Progenitor cell of endocrine pancreas (in vitro differentiated cells): ENCODE results near the gene SYT1. TPM values are rescaled to one million over a fixed set of nuclear protein-coding genes. Genes with fewer than 3 reads are reported as not detected.

Experiments
- DNase-seq: peaks from one replicate; pipeline ENCODE4 v3.0.0; 2021; ENCODE audit warnings: low spot score; ENCODE audit not compliant: unreplicated experiment
- H3K27ac Mint-ChIP-seq: 2 replicates; pipeline ENCODE4 v1.8.0; 2021; ENCODE audit warnings: mild to moderate bottlenecking, moderate library complexity, mixed read lengths
- H3K27me3 Mint-ChIP-seq: 2 replicates; pipeline ENCODE4 v1.8.0; 2021; ENCODE audit warnings: mixed read lengths
- H3K36me3 Mint-ChIP-seq: 2 replicates; pipeline ENCODE4 v1.8.0; 2022; ENCODE audit warnings: mixed read lengths; ENCODE audit not compliant: insufficient read depth
- H3K4me1 Mint-ChIP-seq: 2 replicates; pipeline ENCODE4 v1.8.0; 2021; ENCODE audit warnings: low read depth, mixed read lengths
- H3K4me3 Mint-ChIP-seq: 2 replicates; pipeline ENCODE4 v1.8.0; 2021; ENCODE audit warnings: low read depth, mild to moderate bottlenecking, moderate library complexity, mixed read lengths
- H3K9me3 Mint-ChIP-seq: 2 replicates; pipeline ENCODE4 v1.8.0; 2021; ENCODE audit warnings: low read depth, mixed read lengths
- total RNA-seq: library from RNA; stranded (reverse); gene quantifications from 2 replicates; pipeline ENCODE4 v1.2.1, GENCODE V29; 2021
- TF ChIP-seq, protein P1 (sequence below): fragments of 200-600 bp; sonication (generic); IDR thresholded peaks from one replicate; pipeline ENCODE4 v1.5.0; 2021; ENCODE audit warnings: antibody characterized with exemption, mild to moderate bottlenecking; ENCODE audit not compliant: unreplicated experiment

SYT1 gene
- total RNA-seq, 1 donor from 2014 or later = 4.3 TPM

DNA sequence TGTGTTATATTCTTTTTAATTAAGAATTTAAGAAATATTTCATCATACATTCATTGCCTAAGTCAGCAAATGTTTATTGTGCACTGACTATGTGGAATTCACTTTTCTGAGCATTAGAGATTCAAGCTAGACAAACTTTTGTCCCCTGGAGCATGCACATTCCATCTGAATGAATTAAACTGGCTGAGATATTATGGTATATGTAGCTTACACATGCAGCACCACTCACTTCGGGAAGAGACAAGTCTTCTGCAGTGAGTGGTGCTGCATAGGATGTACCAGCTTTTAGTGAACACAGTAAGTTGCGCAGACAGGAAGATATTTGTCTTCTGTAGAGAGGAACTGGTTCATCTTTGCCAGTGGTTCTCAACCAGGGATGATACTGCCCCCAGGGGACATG is 318.4 kb downstream of the SYT1 start:
- peaks cover 3% of the 10 kb centered on the region for H3K9me3 Mint-ChIP-seq
- H3K27me3 Mint-ChIP-seq = no peaks in the 10 kb centered on the region
- H3K36me3 Mint-ChIP-seq = no peaks in the 10 kb centered on the region
- no peak for DNase-seq
- no peak overlapping the region for H3K4me3 Mint-ChIP-seq
- TF ChIP-seq, protein P1, sequence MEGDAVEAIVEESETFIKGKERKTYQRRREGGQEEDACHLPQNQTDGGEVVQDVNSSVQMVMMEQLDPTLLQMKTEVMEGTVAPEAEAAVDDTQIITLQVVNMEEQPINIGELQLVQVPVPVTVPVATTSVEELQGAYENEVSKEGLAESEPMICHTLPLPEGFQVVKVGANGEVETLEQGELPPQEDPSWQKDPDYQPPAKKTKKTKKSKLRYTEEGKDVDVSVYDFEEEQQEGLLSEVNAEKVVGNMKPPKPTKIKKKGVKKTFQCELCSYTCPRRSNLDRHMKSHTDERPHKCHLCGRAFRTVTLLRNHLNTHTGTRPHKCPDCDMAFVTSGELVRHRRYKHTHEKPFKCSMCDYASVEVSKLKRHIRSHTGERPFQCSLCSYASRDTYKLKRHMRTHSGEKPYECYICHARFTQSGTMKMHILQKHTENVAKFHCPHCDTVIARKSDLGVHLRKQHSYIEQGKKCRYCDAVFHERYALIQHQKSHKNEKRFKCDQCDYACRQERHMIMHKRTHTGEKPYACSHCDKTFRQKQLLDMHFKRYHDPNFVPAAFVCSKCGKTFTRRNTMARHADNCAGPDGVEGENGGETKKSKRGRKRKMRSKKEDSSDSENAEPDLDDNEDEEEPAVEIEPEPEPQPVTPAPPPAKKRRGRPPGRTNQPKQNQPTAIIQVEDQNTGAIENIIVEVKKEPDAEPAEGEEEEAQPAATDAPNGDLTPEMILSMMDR = no peak
- H3K4me1 Mint-ChIP-seq = peaks cover 5% of the 10 kb centered on the region
- no peak overlapping the region for H3K27ac Mint-ChIP-seq

- TF ChIP-seq, protein P1 = no peak
- Mint-ChIP-seq H3K4me1 (peaks cover 5% of the 10 kb centered on the region), H3K36me3 (no peaks in the 10 kb centered on the region), H3K4me3 (no peak overlapping the region), H3K27ac (no peak overlapping the region), H3K27me3 (no peaks in the 10 kb centered on the region), H3K9me3 (no peaks in the 10 kb centered on the region)
- DNase-seq = no peak
Measured at GRCh38 chr12:79183926-79184325, 319.4 kb downstream of the SYT1 start.

GRCh38 chr12:79186506-79186905 is 321.9 kb downstream of the SYT1 start:
- no peaks in the 10 kb centered on the region for H3K27me3 Mint-ChIP-seq
- no peak overlapping the region for H3K4me3 Mint-ChIP-seq
- no peak overlapping the region for H3K27ac Mint-ChIP-seq
- H3K4me1 Mint-ChIP-seq = peaks cover 5% of the 10 kb centered on the region
- TF ChIP-seq, protein P1 = no peak
- no peak for DNase-seq
- no peaks in the 10 kb centered on the region for H3K36me3 Mint-ChIP-seq
- no peaks in the 10 kb centered on the region for H3K9me3 Mint-ChIP-seq

GRCh38 chr12:79187032-79187431 is 322.5 kb downstream of the SYT1 start:
- peaks cover 5% of the 10 kb centered on the region for H3K4me1 Mint-ChIP-seq
- no peak for DNase-seq
- no peak overlapping the region for H3K4me3 Mint-ChIP-seq
- H3K9me3 Mint-ChIP-seq = no peaks in the 10 kb centered on the region
- no peaks in the 10 kb centered on the region for H3K27me3 Mint-ChIP-seq
- TF ChIP-seq, protein P1 = no peak
- H3K36me3 Mint-ChIP-seq = no peaks in the 10 kb centered on the region
- no peak overlapping the region for H3K27ac Mint-ChIP-seq

- TF ChIP-seq, protein P1 = no peak
- Mint-ChIP-seq H3K27ac (no peak overlapping the region), H3K4me3 (no peak overlapping the region), H3K9me3 (no peaks in the 10 kb centered on the region), H3K36me3 (no peaks in the 10 kb centered on the region), H3K4me1 (peaks cover 1% of the 10 kb centered on the region), H3K27me3 (no peaks in the 10 kb centered on the region)
- DNase-seq = no peak
Measured at GRCh38 chr12:79191391-79191790, 326.8 kb downstream of the SYT1 start.
